Stimulated activated CD4-positive, alpha-beta T cell treated with anti-CD3 and anti-CD28 coated beads, TNF-alpha, amount 100 ng/mL, for 24 hours (primary cell): ENCODE data around the gene ATF7IP2.

Experiments
- DNase-seq, 3 experiments: peaks; one replicate each; pipeline ENCODE4 v3.0.0-alpha.2; 2020; ENCODE audit warnings: low read depth in 3 of 3

The ATF7IP2 gene

GRCh38 chr16:10511829-10512228 is 126.0 kb downstream of the ATF7IP2 start:
- DNase-seq = peak in 1 of 3 experiments; percentile 11

- DNase-seq = peak in 2 of 3 experiments; percentile 19 to 32
Measured at GRCh38 chr16:10514369-10515055, 128.7 kb downstream of the ATF7IP2 start.

GRCh38 chr16:10517868-10518267 is 132.0 kb downstream of the ATF7IP2 start:
- DNase-seq = no peak

GRCh38 chr16:10518479-10519041 is 132.7 kb downstream of the ATF7IP2 start:
- DNase-seq = no peak

GRCh38 chr16:10519297-10519696 is 133.4 kb downstream of the ATF7IP2 start:
- DNase-seq = no peak

GRCh38 chr16:10519929-10520868 is 134.3 kb downstream of the ATF7IP2 start:
- DNase-seq = no peak

- DNase-seq = no peak
Measured at GRCh38 chr16:10520869-10521578, 135.2 kb downstream of the ATF7IP2 start.

- peak in 1 of 3 experiments; percentile 29 for DNase-seq
Measured at GRCh38 chr16:10521681-10522274, 135.9 kb downstream of the ATF7IP2 start.

- no peak for DNase-seq
Measured at GRCh38 chr16:10522966-10523365, 137.1 kb downstream of the ATF7IP2 start.

GRCh38 chr16:10525214-10525825 is 139.5 kb downstream of the ATF7IP2 start:
- DNase-seq = no peak

GRCh38 chr16:10526962-10527361 is 141.1 kb downstream of the ATF7IP2 start:
- DNase-seq = no peak

GRCh38 chr16:10528635-10529034 is 142.8 kb downstream of the ATF7IP2 start:
- DNase-seq = no peak

GRCh38 chr16:10529895-10530669 is 144.2 kb downstream of the ATF7IP2 start:
- no peak for DNase-seq

- no peak for DNase-seq
Measured at GRCh38 chr16:10530685-10531084, 144.8 kb downstream of the ATF7IP2 start.

GRCh38 chr16:10531582-10531981 is 145.7 kb downstream of the ATF7IP2 start:
- DNase-seq = no peak
